Fibroblast of upper back skin (primary cell): ENCODE measurements around the gene THSD4.

Experiments
- DNase-seq: peaks from one replicate; pipeline ENCODE4 v3.0.0-alpha.2; 2013

THSD4 gene

GRCh38 chr15:71517751-71518150 is 402.5 kb downstream of the THSD4 start:
- no peak for DNase-seq

GRCh38 chr15:71518661-71519060 is 403.4 kb downstream of the THSD4 start:
- DNase-seq, result no peak

- DNase-seq, result peak; percentile 80
These were observed 411.0 kb downstream of the THSD4 start for GRCh38 chr15:71526060-71526820.

- no peak for DNase-seq
These were observed 414.1 kb downstream of the THSD4 start for GRCh38 chr15:71529361-71529760.

GRCh38 chr15:71530116-71530515 is 414.8 kb downstream of the THSD4 start:
- DNase-seq, result no peak

- DNase-seq, result no peak
These were observed 417.7 kb downstream of the THSD4 start for GRCh38 chr15:71532994-71533393.

GRCh38 chr15:71538181-71538580 is 422.9 kb downstream of the THSD4 start:
- DNase-seq, result no peak

- no peak for DNase-seq
These were observed 426.5 kb downstream of the THSD4 start for GRCh38 chr15:71541746-71542145.

GRCh38 chr15:71542836-71543235 is 427.6 kb downstream of the THSD4 start:
- DNase-seq, result peak; percentile 65

- no peak for DNase-seq
These were observed 428.1 kb downstream of the THSD4 start for GRCh38 chr15:71543413-71543812.

GRCh38 chr15:71545223-71545760 is 430.0 kb downstream of the THSD4 start:
- DNase-seq, result peak; percentile 81

GRCh38 chr15:71545923-71546322 is 430.7 kb downstream of the THSD4 start:
- DNase-seq, result no peak

- DNase-seq, result peak; percentile 37
These were observed 431.7 kb downstream of the THSD4 start for GRCh38 chr15:71547011-71547410.

GRCh38 chr15:71548401-71548807 is 433.1 kb downstream of the THSD4 start:
- DNase-seq, result no peak

GRCh38 chr15:71549091-71549490 is 433.8 kb downstream of the THSD4 start:
- DNase-seq, result no peak

- no peak for DNase-seq
These were observed 434.4 kb downstream of the THSD4 start for GRCh38 chr15:71549697-71550096.

GRCh38 chr15:71551566-71551965 is 436.3 kb downstream of the THSD4 start:
- no peak for DNase-seq

- DNase-seq, result peak; percentile 95
These were observed 443.8 kb downstream of the THSD4 start for GRCh38 chr15:71559098-71559497.

GRCh38 chr15:71559616-71560015 is 444.3 kb downstream of the THSD4 start:
- no peak for DNase-seq

GRCh38 chr15:71562251-71562650 is 447.0 kb downstream of the THSD4 start:
- peak; percentile 42 for DNase-seq

GRCh38 chr15:71564217-71564616 is 448.9 kb downstream of the THSD4 start:
- no peak for DNase-seq

- DNase-seq, result no peak
These were observed 449.7 kb downstream of the THSD4 start for GRCh38 chr15:71565006-71565405.

GRCh38 chr15:71565631-71566160 is 450.4 kb downstream of the THSD4 start:
- DNase-seq, result peak; percentile 52

GRCh38 chr15:71566226-71566625 is 451.0 kb downstream of the THSD4 start:
- DNase-seq, result no peak

GRCh38 chr15:71567173-71567572 is 451.9 kb downstream of the THSD4 start:
- no peak for DNase-seq
